GM18909 (cell line): ENCODE results near the gene PPIP5K1.

Source experiments
- ATAC-seq: cut with Tn5 transposase; IDR thresholded peaks from one replicate; pipeline ENCODE4 v1.9.1; 2021; ENCODE audit warnings: mild to moderate bottlenecking; ENCODE audit not compliant: unreplicated experiment, poor library complexity

The PPIP5K1 gene

DNA sequence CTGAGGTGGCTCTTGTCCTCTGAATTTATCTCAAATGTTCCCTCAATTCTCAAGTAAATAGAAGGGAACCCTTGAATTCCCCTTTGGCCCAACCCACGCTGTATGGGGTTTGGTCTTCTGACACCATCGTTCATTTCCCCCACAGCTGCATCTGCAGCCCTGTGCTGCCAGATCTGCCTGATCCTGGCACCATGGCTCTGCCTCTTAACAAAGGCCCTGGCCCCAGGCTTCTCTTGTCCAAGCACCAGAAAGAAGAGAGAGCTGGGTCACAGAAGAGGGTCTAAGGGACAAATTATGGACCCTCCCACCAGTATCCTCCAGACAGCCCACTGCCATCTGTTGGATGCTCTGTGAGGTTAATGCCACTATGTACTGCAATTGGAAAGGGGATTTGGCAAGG lies 70.8 kb downstream of the PPIP5K1 start:
- ATAC-seq: no peak

DNA sequence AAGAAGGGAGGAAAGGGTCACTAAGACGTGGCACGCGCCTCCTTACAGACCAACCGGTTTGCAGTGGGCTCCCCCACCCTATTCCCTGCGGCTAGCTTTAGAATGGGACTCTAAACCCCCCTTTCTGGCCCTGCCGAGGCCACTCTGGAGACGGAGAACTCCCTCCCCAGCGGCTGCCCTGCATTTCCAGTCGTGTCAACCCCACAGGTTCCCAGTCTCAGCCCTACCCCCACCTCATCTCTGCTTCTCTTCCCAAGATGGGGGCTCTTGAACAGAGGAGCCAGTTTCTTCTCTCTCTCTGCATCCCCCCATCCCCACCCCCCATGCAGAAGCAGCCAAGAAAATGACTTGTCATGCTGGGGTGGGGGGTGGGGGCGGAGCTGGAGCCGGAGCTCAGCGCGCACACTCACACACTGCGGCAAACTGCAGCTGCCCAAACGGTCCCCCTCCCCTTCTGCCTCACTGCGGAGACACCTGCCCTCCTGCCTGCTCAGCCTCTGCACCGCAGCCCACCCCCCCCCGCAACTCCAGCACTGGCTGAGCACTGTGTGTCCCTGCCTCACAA lies 71.7 kb downstream of the PPIP5K1 start:
- no peak for ATAC-seq

DNA sequence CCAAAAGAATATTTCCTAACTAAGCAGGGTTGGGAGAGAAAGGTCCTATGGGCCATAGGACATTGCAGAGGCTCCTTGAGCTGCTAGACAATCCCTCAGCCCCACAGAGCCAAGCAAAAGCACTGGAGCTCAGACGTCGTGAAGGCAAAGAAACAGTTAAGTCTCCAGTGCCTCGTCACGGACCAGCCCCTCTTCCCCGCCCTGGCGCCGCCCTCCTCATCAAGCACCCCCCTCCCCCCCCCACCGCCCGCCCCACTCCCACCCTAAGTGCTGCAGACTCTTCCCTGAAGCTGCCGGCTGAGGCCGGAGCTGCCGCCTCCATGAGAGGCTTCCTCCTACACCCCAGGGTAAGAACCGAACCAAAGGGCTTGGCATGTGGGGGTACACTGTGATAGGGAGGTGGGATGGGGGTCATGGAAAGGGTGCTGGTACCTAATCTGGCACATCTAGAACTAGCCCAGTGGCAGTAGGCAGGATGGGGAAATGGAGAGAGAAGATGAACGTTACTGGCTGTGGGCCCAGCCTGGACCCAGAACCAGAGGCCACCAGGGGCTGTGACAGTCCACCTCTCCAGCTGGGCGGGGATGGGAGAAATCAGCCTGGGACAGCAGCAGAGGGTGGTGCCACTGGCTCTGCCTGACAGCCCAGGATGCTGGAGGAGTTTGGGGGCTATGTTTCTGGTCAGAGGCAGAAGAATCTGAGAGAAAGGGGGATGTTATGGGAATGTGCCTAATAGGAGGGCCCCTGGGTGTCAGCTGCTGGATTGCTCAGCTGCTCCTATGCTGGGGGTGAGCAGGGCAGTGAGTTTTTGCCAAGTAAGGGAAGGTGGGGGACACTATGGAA lies 72.4 kb downstream of the PPIP5K1 start, which contains the start of gene MAP1A:
Gene MAP1A (plus strand): TSS at position 255 of the 843 bp plus-strand sequence. CDS start 3,866 bp downstream, outside the sequence.
- ATAC-seq: no peak

DNA sequence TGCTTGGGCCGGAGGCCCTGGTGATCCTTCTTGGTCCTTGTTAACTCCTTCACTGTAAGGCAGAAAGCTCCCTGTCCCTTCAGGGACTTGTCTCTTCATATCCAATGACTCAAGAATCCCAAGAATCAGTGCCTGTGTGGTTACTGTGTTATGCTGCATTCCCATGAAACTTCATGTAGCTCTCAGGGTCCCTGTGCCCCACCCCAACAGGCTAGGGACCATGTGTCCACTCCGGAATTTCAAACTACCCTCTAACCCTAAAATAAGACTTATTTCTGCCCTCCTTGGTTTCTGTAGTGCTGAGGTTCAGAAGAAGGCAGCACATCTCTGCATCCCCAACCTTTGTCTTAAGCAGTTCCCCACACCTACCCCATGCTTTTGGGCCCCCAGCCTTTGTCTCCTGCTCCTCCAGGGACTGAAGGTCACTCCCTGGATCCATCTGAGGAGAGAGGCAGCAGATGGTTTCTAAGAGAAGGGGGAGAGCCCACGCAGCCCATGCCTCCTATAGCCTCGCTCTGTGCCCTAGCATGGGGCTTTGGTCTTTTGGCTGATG lies 73.1 kb downstream of the PPIP5K1 start:
- ATAC-seq: no peak

DNA sequence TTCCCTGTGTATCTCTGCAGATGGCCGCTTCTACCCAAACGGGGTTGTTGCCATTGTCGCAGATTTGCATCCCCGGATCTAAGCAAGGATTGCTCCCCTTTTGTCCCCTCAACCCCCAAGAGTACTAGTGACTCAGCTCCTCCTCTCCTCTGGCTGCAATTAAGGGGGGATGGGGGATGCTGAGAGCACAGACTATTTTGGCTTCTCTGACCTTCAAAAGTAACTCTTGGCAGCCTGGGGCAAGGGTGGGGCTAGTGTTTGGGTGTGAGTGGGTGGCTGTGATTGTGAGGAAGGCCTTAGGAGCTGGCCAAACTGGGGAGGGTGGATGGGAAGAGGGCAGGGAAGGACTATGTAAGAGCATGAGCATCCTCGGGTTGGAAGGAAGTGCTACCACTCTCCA lies 73.8 kb downstream of the PPIP5K1 start:
- no peak for ATAC-seq

DNA sequence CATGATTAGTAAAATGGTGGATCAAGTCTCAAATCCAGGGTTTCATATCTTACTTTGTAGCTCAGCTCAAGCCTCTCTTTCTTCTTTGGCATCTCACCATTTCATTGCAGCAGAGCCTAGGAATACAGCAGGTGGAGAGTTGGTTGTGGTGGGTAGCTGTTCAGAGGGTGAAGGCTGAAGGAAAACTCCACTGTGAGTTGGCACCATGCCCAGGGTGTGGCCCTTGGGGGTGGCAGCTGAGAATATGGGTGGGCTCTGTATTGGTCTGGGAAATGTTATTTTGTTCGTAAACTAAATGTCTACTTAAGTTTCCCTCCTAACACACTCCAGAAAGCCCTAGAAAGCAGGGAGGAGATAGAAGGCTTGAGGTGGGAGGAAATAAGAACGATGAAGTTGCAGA lies 74.3 kb downstream of the PPIP5K1 start:
- ATAC-seq: no peak

DNA sequence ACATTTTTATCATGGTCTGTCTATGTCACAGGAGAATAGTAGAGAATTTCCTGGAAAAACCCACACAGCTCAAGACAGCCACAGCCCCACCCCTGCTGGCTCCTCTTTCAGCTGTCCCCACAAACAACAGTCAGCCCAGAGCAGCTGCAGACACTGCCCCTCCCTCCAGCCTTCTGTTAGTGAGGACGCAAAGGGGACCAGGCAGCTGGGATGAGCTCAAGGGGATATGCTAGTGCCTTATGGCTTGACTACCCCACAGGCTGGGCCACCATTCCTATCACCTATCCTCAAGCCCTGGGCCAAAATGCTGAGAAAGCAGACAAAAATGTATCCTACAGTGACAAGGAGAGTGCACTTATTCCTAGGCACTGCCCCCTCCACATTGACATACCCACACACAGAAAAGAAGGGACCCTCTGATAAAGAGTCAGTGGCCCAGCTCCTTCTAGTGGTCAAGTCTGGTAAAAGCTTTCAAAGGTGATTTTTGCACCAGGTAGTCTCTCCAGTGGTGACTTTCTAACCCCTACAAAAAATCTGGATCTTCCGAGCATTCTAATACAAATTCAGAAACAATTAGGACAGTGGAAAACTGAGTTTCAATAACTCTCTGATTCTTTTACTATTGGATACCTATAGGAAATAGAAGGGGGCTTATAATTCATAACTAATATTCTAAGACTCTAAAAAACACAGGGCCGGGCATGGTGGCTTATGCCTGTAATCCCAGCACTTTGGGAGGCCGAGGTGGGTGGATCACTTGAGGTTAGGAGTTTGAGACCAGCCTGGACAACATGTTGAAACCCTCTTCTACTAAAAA lies 75.6 kb downstream of the PPIP5K1 start:
- no peak for ATAC-seq

DNA sequence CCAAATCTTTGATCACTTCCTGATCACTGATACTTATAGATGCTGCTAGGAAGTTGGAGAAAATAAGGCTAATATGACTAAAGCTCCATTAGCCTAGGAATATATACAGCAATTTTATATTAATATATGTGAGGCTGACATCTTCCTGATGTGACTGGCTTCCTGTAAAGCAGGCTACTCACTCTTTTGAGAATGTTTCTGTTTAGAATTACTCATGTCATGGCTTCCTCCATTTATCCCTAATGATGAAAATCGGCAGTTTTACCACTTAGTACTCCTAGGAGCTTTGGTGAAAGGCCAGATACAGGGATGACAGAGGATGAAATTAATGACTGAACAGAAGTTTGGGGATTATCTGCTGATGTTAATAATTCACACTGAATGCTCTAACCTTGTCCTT lies 76.5 kb downstream of the PPIP5K1 start:
- no peak for ATAC-seq

DNA sequence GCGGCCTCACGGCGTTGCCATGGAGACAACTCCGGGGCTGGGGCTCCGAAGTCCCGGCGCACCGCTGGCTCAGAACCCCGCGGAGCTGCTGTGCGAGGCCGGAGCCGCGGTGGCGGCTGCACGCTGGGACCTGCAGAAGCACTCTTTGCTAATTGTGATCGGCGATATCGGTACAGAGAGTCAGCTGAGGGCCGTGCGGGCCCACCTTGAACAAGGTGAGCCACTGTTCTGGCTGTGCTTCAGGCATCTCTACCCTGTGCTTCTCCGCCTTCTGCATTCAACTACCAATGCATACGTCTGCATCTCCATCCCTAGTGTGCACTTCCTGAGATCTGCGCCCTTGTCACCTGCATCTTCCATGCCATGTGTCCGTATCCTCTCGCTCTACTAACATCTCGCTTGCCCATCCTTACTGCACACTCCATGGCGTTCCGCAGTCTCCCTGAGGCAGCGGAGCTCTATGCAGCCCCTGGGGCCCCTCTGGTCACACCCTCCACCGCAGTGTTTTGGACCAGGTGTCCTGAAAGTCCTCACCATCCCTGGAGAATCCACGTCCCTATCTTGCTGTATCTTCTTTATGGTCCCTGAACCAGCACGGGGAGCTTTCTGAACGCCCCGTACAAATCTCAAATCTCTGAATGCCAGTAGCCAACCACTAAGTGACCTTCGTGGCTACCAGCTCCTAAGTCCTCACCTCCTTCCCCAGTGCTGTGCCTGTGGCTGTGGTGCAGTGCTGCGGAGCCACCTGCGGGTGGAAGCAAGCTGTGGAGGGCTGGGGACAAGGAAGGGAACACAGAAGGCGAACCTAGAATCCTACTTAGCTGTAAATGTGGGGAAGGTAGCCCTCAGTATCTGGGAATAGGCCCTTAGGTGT lies 78.8 kb downstream of the PPIP5K1 start:
- no peak for ATAC-seq

DNA sequence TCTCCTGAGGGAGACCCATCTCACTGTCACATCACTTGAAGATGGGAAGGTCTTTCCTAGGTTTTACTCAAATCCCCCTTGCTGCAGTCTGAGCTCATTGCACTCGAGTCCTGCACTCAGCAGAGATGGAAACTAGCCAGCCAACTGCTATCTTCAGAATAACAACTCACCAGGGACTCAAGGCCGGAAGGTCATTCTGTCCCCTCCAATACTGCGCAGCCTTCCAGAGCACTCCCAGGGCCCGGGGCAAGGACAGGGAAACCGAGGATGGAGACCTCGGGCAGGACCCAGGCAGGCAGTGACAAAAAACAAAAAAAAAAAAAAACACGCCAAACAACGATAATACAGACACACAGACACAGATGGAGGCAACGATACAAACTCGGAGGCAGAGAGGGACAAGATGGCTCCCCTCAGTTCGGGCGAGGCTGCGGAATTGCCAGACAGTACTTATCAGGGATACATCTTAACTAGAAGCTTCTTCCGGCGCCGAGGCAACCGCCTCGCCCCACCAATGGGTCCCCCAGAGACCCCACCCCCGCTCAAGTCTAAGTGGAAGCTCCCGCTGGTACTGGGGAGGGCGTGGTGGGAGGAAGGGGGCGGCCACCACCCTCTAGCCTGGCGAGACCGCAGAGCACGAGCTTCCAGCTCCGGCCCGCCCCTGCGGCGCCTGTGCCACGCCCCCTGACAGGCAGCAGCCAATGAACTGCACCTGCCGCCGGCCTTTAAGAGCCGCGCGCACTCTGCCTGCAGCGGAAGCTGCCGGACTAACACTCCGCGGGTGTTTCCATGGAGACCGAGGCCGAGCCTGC lies 79.6 kb downstream of the PPIP5K1 start:
- peak; percentile 96 for ATAC-seq

DNA sequence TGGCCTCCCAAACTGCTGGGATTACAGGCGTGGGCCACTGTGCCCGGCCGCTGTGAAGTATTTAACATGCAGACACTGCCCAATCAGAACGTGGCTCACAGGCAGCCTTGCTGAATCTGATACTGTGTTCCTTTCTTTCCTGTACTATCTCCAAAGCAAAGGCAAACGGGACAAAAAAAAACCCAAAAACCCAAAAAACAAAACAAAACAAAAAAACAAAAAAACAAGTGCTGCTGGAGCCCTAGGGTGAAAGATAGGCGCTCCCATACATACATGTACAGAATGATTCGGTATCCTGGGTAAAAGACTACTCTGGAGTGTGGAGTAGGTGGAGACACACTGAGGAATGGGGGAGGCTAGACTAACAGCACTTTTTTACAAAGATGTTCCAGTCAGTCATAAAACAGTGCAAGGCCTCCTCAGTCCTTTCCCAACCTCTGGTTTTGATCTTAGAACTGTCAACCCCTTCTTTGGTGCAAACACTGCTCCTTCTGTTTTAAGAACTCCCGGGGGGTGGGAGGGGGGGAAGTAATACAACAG lies 80.3 kb downstream of the PPIP5K1 start:
- ATAC-seq: no peak

DNA sequence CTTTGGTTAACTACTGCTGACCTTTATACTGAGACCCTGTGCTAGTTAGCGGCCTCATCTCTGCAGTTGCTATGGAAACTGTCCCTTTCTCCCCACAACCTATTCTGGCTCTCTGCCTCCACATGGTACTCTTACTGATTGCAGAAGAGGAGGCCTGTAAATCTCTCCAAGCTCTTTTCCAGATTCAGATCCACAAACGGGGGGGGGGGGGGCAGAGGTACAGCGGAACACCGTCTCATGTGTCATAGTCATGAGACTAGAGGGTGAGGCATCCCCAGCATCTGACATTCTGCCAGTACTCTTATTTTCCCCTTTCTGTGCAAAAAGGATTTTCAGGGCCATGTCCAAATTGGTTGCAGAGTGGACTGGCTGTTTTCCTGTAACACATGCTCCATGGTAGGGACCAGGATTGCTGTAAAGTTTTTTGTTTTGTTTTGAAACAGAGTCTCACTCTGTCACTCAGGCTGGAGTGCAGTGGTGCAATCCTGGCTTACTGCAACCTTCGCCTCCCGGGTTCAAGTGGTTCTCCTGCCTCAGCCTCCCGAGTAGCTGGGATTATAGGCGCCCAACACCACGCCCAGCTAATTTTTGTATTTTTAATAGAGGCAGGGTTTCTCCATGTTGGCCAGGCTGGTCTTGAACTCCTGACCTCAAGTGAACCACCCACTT lies 80.9 kb downstream of the PPIP5K1 start:
- ATAC-seq: no peak

DNA sequence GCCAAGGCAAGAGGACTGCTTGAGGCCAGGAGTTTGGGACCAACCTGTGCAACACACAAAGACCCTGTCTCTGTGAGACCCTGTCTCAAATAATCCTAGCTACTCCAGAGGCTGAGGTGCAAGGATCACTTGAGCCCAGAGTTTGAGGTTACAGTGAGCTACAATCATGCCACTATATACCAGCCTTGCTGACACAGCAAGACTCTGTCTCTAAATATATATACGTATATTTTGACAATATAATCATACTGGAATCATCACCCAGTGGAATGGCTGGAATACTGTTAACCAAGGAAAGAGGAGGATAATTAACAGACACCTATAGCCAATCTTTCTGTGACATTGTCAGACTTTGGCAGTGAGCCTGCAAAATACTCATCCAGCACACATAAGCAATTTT lies 81.6 kb downstream of the PPIP5K1 start:
- no peak for ATAC-seq

DNA sequence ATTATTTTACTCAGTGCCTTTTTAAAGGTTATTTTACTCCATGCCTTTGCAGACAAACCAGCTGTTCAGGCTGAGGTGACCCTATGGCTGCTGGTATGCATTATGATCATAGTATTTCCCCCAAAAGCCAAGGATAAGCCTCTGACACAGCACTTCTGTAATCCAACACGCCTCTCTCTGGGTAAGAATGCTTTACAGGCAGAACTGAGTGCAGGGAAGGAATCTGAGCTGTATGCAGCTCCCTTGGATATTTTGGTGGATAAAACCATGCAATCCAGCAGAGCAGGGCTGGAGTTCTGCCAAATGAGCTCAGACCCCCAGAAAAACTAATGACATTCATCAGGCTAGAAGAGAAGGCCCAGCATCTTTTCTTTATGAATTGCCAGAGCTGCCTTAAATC lies 84.3 kb downstream of the PPIP5K1 start:
- ATAC-seq: no peak

DNA sequence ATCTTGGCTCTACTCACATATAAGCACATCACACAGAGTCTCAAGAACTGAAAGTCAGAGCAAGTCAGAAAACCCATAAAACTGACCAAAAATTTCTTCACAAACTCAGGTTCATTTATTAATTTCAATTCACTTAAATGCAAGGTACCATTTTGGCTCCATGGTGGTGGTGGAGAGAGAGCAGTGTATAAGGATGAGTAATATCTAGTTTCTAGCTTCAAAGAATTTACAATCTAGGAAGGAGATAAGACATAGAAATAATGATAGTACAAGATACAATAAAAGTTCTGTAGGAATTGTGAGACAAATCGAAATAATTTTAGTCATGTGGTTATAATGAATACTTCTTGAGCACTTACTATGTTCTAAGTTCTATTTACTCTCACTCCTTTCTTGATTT lies 90.4 kb downstream of the PPIP5K1 start:
- no peak for ATAC-seq

DNA sequence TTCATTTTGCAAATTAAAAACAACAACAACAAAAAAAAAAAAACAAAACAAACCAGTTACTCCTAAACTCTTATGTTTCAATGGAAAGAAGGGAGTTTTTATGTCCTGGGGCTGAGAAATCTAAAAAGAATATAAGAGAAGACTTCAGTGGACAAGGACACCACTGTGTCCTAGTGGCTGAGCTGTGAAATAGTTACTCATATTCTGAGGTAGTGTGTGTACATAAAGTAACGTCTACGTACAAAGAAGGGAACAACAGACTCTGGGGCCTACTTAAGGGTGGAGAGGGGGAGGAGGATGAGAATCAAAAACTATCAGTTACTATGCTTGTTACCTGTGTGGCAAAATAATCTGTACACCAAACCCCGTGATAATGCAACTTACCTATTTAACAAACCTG lies 91.0 kb downstream of the PPIP5K1 start:
- no peak for ATAC-seq

DNA sequence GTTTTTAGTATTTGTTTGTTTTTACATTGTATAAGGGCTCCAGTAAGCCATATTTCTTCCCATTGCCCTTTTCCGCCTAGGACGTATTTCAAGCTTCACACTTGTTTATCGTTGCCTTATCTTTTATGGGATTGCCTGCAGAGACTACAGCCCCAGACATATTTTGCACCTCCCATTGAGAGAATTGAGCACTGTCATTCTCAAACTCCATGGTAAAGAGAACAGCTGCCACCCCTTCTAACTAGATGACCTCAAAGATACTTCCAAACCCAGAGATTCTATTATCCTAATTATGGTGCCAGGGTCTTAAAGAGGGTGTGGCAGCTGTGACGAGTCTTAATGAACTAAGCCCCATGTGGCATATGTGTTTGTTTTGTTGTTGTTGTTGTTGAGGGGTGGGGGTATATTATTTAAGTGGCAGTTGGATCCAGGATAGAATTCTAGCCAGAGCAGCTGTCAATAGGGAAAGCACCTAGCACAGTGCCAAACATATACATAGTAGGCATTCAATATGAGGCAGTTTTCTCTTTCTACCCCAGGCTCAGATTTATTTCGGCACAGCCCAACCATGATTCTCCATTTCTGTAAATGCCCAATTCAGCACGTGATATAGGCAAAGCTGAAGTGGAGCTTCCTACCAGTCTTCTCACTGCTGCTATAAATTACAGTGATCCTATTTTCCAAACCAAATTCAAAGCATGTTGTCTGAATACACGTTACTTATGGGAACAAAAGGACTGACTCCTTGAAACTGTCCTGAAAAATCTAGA lies 96.1 kb downstream of the PPIP5K1 start:
- no peak for ATAC-seq
